Forelimb muscle (tissue), 1 donor: ENCODE data around the gene CTCFL. TPM values are rescaled to one million over a fixed set of nuclear protein-coding genes. Genes with fewer than 3 reads are reported as not detected.

ENCODE experiments used
- polyA plus RNA-seq: library from polyadenylated mRNA; unstranded; fragments of 120-200 nt; gene quantifications from one replicate; pipeline ENCODE4 v1.2.1, GENCODE V29; 2013; ENCODE audit not compliant: insufficient read length

Gene CTCFL
- polyA plus RNA-seq, 1 donor: 0.22 TPM

Other genes with a start within 250 kb of the CTCFL start
- not detected for gene SPO11, start 195.3 kb downstream of the CTCFL start, polyA plus RNA-seq
- gene RAE1, start 173.9 kb downstream of the CTCFL start, polyA plus RNA-seq: 22.9 TPM
- 61.8 TPM for gene RBM38, start 133.7 kb downstream of the CTCFL start, polyA plus RNA-seq
- 0.24 TPM for gene PCK1, start 36.0 kb upstream of the CTCFL start, polyA plus RNA-seq
- gene ZBP1, start 95.3 kb upstream of the CTCFL start, polyA plus RNA-seq: 0.33 TPM
- gene PMEPA1, start 184.9 kb upstream of the CTCFL start, polyA plus RNA-seq: 25.8 TPM